IPS DF 4.7 (cell line): ENCODE data around the gene MPZL1.
A peak's percentile ranks its signal among the peaks of the same experiment; 100 is the strongest.

Experiments used
- DNase-seq: peaks from one replicate; pipeline ENCODE4 v3.0.0-alpha.2; 2013; ENCODE audit warnings: low spot score; ENCODE audit errors: extremely low read depth

MPZL1 gene

GRCh38 chr1:167721617-167722151 is at the start of gene MPZL1:
Gene MPZL1 (plus strand): TSS chr1:167721982. CDS start chr1:167722152, 170 bp downstream.
- no peak for DNase-seq

- no peak for DNase-seq
Measured at GRCh38 chr1:167672831-167673230, 49.0 kb upstream of the MPZL1 start.

- DNase-seq = no peak
Measured at GRCh38 chr1:167673265-167673664, 48.5 kb upstream of the MPZL1 start.

- no peak for DNase-seq
Measured at GRCh38 chr1:167674156-167674555, 47.6 kb upstream of the MPZL1 start.

GRCh38 chr1:167675440-167675839 is 46.3 kb upstream of the MPZL1 start:
- DNase-seq = no peak

GRCh38 chr1:167676205-167676915 is 45.4 kb upstream of the MPZL1 start:
- no peak for DNase-seq

GRCh38 chr1:167676916-167677848 is 44.6 kb upstream of the MPZL1 start:
- DNase-seq = no peak

GRCh38 chr1:167678422-167678821 is 43.4 kb upstream of the MPZL1 start:
- no peak for DNase-seq

- no peak for DNase-seq
Measured at GRCh38 chr1:167678838-167679237, 42.9 kb upstream of the MPZL1 start.

- DNase-seq = no peak
Measured at GRCh38 chr1:167679714-167680113, 42.1 kb upstream of the MPZL1 start.

- no peak for DNase-seq
Measured at GRCh38 chr1:167681024-167681423, 40.8 kb upstream of the MPZL1 start.

GRCh38 chr1:167681451-167682098 is 40.2 kb upstream of the MPZL1 start:
- no peak for DNase-seq

- no peak for DNase-seq
Measured at GRCh38 chr1:167683226-167683625, 38.6 kb upstream of the MPZL1 start.

GRCh38 chr1:167683641-167684502 is 37.9 kb upstream of the MPZL1 start:
- DNase-seq = no peak

- no peak for DNase-seq
Measured at GRCh38 chr1:167685844-167686243, 35.9 kb upstream of the MPZL1 start.

GRCh38 chr1:167687919-167688519 is 33.8 kb upstream of the MPZL1 start:
- DNase-seq = peak; percentile 76

- DNase-seq = no peak
Measured at GRCh38 chr1:167689567-167689920, 32.2 kb upstream of the MPZL1 start.

GRCh38 chr1:167690053-167690452 is 31.7 kb upstream of the MPZL1 start:
- no peak for DNase-seq

- no peak for DNase-seq
Measured at GRCh38 chr1:167693425-167694045, 28.2 kb upstream of the MPZL1 start.

- no peak for DNase-seq
Measured at GRCh38 chr1:167694691-167695090, 27.1 kb upstream of the MPZL1 start.
